ENCODE data around the gene ACTL8. TPM values are rescaled to one million over a fixed set of nuclear protein-coding genes. Genes with fewer than 3 reads are reported as not detected.
"Not testable (repeated sequence)": the region's sequence is repeated elsewhere in the genome, so short reads cannot be mapped to it uniquely, and the experiment has no call there.

The ACTL8 gene
- total RNA-seq, 3 donors from 2014 or later: not detected

DNA sequence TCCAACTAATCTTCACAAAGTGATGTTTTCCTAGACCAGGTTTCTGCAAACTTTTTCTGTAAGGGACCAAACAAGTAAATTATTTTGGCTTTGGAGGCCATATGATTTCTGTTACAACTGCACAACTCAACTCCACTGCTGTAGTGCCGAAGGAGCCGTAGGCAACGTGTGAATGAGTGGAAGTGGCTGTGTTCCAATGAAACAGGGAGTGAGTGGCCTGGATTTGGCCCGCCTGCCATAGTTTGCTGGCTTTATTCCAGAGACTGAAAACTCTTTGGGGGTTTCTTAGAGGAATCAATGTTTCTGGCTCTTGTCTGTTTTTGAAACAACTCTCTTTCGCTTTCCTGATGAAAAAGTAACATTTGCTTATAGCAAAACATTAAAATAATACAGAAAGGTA, 12.6 kb upstream of the ACTL8 start:
- Histone ChIP-seq H3K4me1 (no peaks in the 10 kb centered on the region), H3K4me3 (no peak overlapping the region), H3K27me3 (peaks cover 0 to 11% of the 10 kb centered on the region in 2 donors), H3K36me3 (no peaks in the 10 kb centered on the region), H3K27ac (no peak overlapping the region), H3K9me3 (no peaks in the 10 kb centered on the region)
- DNase-seq (ENCODE audit: low spot score in 2 of 2): no peak
- TF ChIP-seq POLR2AphosphoS5 (IDR thresholded peaks at IDR 0.05) (no peak), POLR2A (IDR thresholded peaks at IDR 0.05) (no peak)
- TF ChIP-seq, protein P1, sequence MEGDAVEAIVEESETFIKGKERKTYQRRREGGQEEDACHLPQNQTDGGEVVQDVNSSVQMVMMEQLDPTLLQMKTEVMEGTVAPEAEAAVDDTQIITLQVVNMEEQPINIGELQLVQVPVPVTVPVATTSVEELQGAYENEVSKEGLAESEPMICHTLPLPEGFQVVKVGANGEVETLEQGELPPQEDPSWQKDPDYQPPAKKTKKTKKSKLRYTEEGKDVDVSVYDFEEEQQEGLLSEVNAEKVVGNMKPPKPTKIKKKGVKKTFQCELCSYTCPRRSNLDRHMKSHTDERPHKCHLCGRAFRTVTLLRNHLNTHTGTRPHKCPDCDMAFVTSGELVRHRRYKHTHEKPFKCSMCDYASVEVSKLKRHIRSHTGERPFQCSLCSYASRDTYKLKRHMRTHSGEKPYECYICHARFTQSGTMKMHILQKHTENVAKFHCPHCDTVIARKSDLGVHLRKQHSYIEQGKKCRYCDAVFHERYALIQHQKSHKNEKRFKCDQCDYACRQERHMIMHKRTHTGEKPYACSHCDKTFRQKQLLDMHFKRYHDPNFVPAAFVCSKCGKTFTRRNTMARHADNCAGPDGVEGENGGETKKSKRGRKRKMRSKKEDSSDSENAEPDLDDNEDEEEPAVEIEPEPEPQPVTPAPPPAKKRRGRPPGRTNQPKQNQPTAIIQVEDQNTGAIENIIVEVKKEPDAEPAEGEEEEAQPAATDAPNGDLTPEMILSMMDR (IDR thresholded peaks at IDR 0.05): no peak
- intact Hi-C loops (cut with DNase I; ENCODE audit: low total_unique reads): no loop called here

DNA sequence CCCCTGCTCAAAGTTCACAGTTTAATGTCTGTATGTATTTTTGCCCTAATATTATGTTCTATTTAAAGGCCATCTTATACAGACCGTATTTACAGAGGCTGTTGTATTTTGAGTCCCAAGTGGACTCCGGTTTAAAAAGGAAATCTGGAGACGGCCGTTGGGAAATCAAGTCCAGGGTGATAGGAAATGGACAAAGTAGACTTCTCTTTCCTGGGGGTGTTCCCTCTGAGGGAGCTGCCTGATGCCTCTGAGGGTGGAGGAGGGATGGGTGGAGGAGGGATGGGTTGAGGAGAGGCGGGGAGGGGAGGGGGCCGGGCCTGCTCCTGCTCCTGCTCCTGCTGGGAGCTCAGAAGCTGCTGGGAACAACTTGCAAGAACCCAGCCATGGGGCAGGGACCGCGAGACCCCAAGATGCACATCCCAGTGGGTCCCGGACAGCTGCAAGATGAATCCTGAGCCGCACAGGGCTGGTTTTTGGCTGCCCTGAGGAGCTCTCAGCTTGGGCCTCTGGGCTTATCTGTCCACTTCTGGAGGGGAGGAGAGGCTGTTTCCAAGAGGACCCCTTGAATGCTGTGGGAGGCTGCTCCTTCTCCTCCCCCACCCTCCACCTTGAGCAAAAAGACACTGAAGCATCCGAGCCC, 12.0 kb upstream of the ACTL8 start:
- intact Hi-C loops (cut with DNase I; ENCODE audit: low total_unique reads): no loop called here
- H3K4me3 ChIP-seq: no peak overlapping the region
- DNase-seq (ENCODE audit: low spot score in 2 of 2): no peak
- no peaks in the 10 kb centered on the region for H3K36me3 ChIP-seq
- H3K4me1 ChIP-seq: no peaks in the 10 kb centered on the region
- no peaks in the 10 kb centered on the region for H3K9me3 ChIP-seq
- H3K27me3 ChIP-seq: peaks cover 0 to 11% of the 10 kb centered on the region in 2 donors
- H3K27ac ChIP-seq: no peak overlapping the region
- TF ChIP-seq, protein P1 (IDR thresholded peaks at IDR 0.05): no peak
- TF ChIP-seq POLR2A (IDR thresholded peaks at IDR 0.05) (no peak), POLR2AphosphoS5 (IDR thresholded peaks at IDR 0.05) (no peak)

DNA sequence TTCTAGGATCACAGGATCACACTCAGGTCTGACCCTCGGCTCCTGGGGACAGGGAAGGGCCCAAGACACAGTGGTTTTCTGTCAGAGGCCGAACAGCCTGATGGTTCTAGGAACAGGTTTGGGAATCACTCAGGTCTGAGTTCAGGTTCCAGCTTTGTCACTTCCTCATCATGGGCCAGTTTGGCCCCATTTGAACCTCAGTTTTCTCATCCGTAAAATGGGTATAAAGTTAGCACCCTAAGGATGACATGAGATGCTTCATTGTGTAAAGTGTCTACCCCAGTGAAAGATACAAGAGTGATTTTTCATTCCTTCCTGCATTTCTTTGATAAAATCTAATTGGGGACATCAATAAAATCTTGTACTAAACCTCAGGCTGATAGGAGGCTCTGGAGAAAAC, 11.2 kb upstream of the ACTL8 start:
- no peaks in the 10 kb centered on the region for H3K36me3 ChIP-seq
- TF ChIP-seq, protein P1 (IDR thresholded peaks at IDR 0.05): no peak
- TF ChIP-seq POLR2A (IDR thresholded peaks at IDR 0.05) (no peak), POLR2AphosphoS5 (IDR thresholded peaks at IDR 0.05) (no peak)
- no peak overlapping the region for H3K27ac ChIP-seq
- DNase-seq (ENCODE audit: low spot score in 2 of 2): no peak
- H3K27me3 ChIP-seq: peaks cover 0 to 11% of the 10 kb centered on the region in 2 donors
- intact Hi-C loops (cut with DNase I; ENCODE audit: low total_unique reads): no loop called here
- no peaks in the 10 kb centered on the region for H3K9me3 ChIP-seq
- H3K4me3 ChIP-seq: no peak overlapping the region
- H3K4me1 ChIP-seq: no peaks in the 10 kb centered on the region

DNA sequence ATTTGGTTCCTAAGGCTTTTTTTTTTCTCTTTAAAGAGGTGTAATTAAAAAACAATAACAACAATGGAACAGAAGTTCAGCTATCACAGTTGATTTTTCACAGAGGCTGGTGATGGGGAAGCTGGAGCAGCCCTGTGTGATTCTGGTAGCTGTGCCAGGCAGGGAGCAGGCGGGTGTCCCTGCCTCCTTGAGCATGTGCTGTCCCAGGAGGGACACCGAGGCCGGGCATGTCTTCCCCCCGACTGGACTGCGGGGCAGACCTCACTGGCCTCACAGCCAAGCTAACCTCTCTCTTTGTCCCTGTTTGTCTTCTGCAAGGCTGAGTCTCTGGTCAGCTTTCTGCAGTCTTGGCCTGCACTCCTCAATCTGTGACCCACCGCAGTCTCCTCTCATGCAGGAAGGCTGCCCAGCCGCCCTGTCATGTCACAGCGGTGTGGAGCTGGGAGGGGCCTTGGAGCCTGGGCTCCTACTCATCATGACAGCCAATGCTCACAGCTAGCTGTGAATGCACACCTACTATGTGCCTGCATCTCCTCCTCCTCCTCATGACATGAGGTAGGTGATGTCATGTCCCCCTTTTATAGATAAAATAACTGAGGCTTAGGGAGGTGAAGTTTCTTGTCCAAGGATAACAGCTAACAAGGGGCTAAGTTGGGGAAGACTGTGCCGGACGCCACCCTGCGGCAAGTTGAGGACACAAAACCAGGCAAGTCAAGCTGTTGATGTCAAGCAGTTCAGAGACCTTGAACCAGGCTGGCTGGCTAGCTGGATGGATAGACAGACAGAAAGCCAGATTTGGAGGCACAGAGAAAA, 10.3 kb upstream of the ACTL8 start:
- H3K36me3 ChIP-seq: no peaks in the 10 kb centered on the region
- no peaks in the 10 kb centered on the region for H3K9me3 ChIP-seq
- no peak for DNase-seq (ENCODE audit: low spot score in 2 of 2)
- intact Hi-C loops (cut with DNase I; ENCODE audit: low total_unique reads): no loop called here
- no peak for TF ChIP-seq POLR2A (IDR thresholded peaks at IDR 0.05)
- TF ChIP-seq POLR2AphosphoS5 (IDR thresholded peaks at IDR 0.05): no peak
- TF ChIP-seq, protein P1 (IDR thresholded peaks at IDR 0.05): no peak
- H3K27ac ChIP-seq: no peak overlapping the region
- no peaks in the 10 kb centered on the region for H3K4me1 ChIP-seq
- H3K4me3 ChIP-seq: no peak overlapping the region
- H3K27me3 ChIP-seq: peaks cover 0 to 4% of the 10 kb centered on the region in 2 donors

DNA sequence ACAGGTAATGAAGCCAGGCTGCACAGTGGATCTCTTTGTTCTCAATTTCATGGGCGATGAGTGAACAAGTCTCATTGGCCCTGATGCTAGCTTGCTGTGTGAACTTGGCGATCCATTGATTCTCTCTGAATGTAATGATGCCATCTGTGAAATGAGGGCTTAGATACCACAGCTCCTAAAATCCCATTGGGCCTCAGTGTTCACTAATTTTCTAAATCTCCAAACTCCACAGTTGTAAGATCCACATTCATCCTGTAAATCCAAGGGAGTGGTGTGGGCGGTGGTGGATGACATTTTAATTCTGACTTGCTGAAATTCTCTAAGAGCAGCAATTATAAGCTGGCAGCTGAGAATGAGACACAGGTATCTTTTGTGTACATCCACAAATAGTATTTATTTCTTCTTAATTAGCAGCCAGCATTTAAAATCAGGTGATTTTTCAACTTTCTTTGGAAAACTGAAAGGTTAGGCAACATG, 9.6 kb upstream of the ACTL8 start:
- intact Hi-C loops (cut with DNase I; ENCODE audit: low total_unique reads): no loop called here
- H3K9me3 ChIP-seq: no peaks in the 10 kb centered on the region
- H3K36me3 ChIP-seq: no peaks in the 10 kb centered on the region
- no peak overlapping the region for H3K27ac ChIP-seq
- H3K4me3 ChIP-seq: no peak overlapping the region
- TF ChIP-seq, protein P1 (IDR thresholded peaks at IDR 0.05): no peak
- TF ChIP-seq POLR2AphosphoS5 (IDR thresholded peaks at IDR 0.05) (no peak), POLR2A (IDR thresholded peaks at IDR 0.05) (no peak)
- H3K4me1 ChIP-seq: no peaks in the 10 kb centered on the region
- DNase-seq (ENCODE audit: low spot score in 2 of 2): no peak
- H3K27me3 ChIP-seq: no peaks in the 10 kb centered on the region

DNA sequence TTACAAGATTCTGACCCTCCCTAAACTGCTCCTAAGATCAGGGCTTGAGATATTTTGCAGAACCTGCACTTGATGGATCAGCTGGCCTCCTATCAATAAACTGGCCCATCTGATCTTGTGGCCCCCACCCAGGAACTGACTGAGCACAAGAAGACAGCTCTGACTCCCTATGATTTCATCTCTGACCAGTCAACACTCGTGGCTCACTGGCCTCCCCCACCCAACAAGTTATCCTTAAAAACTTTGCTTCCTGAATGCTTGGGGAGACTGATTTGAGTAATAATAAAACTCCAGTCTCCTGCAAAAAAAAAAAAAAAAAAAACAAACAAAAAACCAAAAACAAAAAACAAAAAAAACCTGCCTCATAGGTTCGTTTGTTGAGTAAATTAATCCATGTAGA, 8.9 kb upstream of the ACTL8 start:
- H3K4me1 ChIP-seq; DNase-seq (ENCODE audit: low spot score in 2 of 2); intact Hi-C loops (cut with DNase I; ENCODE audit: low total_unique reads); H3K9me3 ChIP-seq; H3K27ac ChIP-seq; H3K4me3 ChIP-seq; H3K36me3 ChIP-seq; H3K27me3 ChIP-seq: not testable (repeated sequence)
